Measurements from ENCODE around the gene ARHGAP31. TPM values are rescaled to one million over a fixed set of nuclear protein-coding genes. Genes with fewer than 3 reads are reported as not detected.

Gene ARHGAP31
- polyA plus RNA-seq, 1 donor from 2014 or later, result not detected

- TF ChIP-seq SMC3 (conservative IDR thresholded peaks at IDR 0.05; ENCODE audit: poor library complexity) (no peak), MXI1 (conservative IDR thresholded peaks at IDR 0.05; ENCODE audit: poor library complexity, severe bottlenecking) (no peak), REST (IDR thresholded peaks at IDR 0.05; ENCODE audit: borderline replicate concordance) (no peak), TAF1 (IDR thresholded peaks at IDR 0.05; ENCODE audit: low read depth) (no peak), RAD21 (conservative IDR thresholded peaks at IDR 0.05) (no peak), EZH2 (IDR thresholded peaks at IDR 0.05; ENCODE audit: borderline replicate concordance, insufficient read depth, low read length, poor library complexity, severe bottlenecking) (no peak), POLR2AphosphoS5 (IDR thresholded peaks at IDR 0.05) (no peak), EP300 (conservative IDR thresholded peaks at IDR 0.05; ENCODE audit: poor library complexity, severe bottlenecking) (no peak), CTCF (IDR thresholded peaks at IDR 0.05; ENCODE audit: poor library complexity, severe bottlenecking) (no peak)
- no peaks in the 10 kb centered on the region for H3K36me3 ChIP-seq (ENCODE audit: insufficient read depth, low read length)
- H3K79me2 ChIP-seq (replicated peaks; ENCODE audit: insufficient read depth, low read length), result no peaks in the 10 kb centered on the region
Observed at GRCh38 chr3:119400466-119400865, 106.3 kb downstream of the ARHGAP31 start.

GRCh38 chr3:119401069-119401468 is 106.9 kb downstream of the ARHGAP31 start:
- Histone ChIP-seq H3K36me3 (ENCODE audit: insufficient read depth, low read length) (no peaks in the 10 kb centered on the region), H3K4me3 (ENCODE audit: low read length) (no peak overlapping the region), H3K9ac (ENCODE audit: low read length) (no peak overlapping the region), H3K27ac (ENCODE audit: low read length) (no peak overlapping the region), H3F3A (ENCODE audit: insufficient read depth, low read length, poor library complexity, severe bottlenecking) (no peaks in the 10 kb centered on the region), H3K9me2 (ENCODE audit: insufficient read depth, low read length) (no peaks in the 10 kb centered on the region), H3K9me3 (ENCODE audit: low read length) (no peaks in the 10 kb centered on the region), H3K4me2 (ENCODE audit: low read length) (no peak overlapping the region), H4K20me1 (ENCODE audit: insufficient read depth) (no peaks in the 10 kb centered on the region), H3K79me2 (replicated peaks; ENCODE audit: insufficient read depth, low read length) (no peaks in the 10 kb centered on the region), H2AFZ (ENCODE audit: low read depth, low read length) (no peak overlapping the region), H3K27me3 (ENCODE audit: insufficient read depth, low read depth, low read length) (no peaks in the 10 kb centered on the region)
- TF ChIP-seq TAF1 (IDR thresholded peaks at IDR 0.05; ENCODE audit: low read depth) (no peak), MXI1 (conservative IDR thresholded peaks at IDR 0.05; ENCODE audit: poor library complexity, severe bottlenecking) (no peak), SMC3 (conservative IDR thresholded peaks at IDR 0.05; ENCODE audit: poor library complexity) (no peak), CTCF (IDR thresholded peaks at IDR 0.05; ENCODE audit: poor library complexity, severe bottlenecking) (no peak), EP300 (conservative IDR thresholded peaks at IDR 0.05; ENCODE audit: poor library complexity, severe bottlenecking) (no peak), EZH2 (IDR thresholded peaks at IDR 0.05; ENCODE audit: borderline replicate concordance, insufficient read depth, low read length, poor library complexity, severe bottlenecking) (no peak), RAD21 (conservative IDR thresholded peaks at IDR 0.05) (no peak), REST (IDR thresholded peaks at IDR 0.05; ENCODE audit: borderline replicate concordance) (no peak), POLR2AphosphoS5 (IDR thresholded peaks at IDR 0.05) (no peak)

More at GRCh38 chr3:119400466-119400865, 106.3 kb downstream of the ARHGAP31 start:
- Histone ChIP-seq H3K27ac (ENCODE audit: low read length) (no peak overlapping the region), H3K9ac (ENCODE audit: low read length) (no peak overlapping the region), H2AFZ (ENCODE audit: low read depth, low read length) (no peak overlapping the region), H3K9me2 (ENCODE audit: insufficient read depth, low read length) (no peaks in the 10 kb centered on the region), H3K9me3 (ENCODE audit: low read length) (no peaks in the 10 kb centered on the region), H3K27me3 (ENCODE audit: insufficient read depth, low read depth, low read length) (no peaks in the 10 kb centered on the region), H3K4me2 (ENCODE audit: low read length) (no peak overlapping the region), H3K4me3 (ENCODE audit: low read length) (no peak overlapping the region), H4K20me1 (ENCODE audit: insufficient read depth) (no peaks in the 10 kb centered on the region), H3F3A (ENCODE audit: insufficient read depth, low read length, poor library complexity, severe bottlenecking) (no peaks in the 10 kb centered on the region)

Data from neural cell (in vitro differentiated cells).